NCI-H526 (cell line): Measurements from ENCODE around the gene PODXL2.
"Not testable (repeated sequence)": the region's sequence is repeated elsewhere in the genome, so short reads cannot be mapped to it uniquely, and the experiment has no call there.

Experiments used
- DNase-seq, 2 experiments: peaks; one replicate each; lab custom pipeline; 2025; lab: John Stamatoyannopoulos, UW

PODXL2 gene

GRCh38 chr3:127628788-127629466 lies at the start of gene PODXL2:
Gene PODXL2 (plus strand): TSS chr3:127629185. CDS start chr3:127629220, 35 bp downstream.
- DNase-seq = peak; percentile 11 to 94

- DNase-seq = no peak
Measured at GRCh38 chr3:127580327-127581060, 48.5 kb upstream of the PODXL2 start.

- no peak for DNase-seq
Measured at GRCh38 chr3:127584734-127585133, 44.3 kb upstream of the PODXL2 start.

GRCh38 chr3:127585163-127585812 lies 43.7 kb upstream of the PODXL2 start:
- no peak for DNase-seq

GRCh38 chr3:127585813-127586413 lies 43.1 kb upstream of the PODXL2 start:
- DNase-seq = no peak

- DNase-seq = no peak
Measured at GRCh38 chr3:127587876-127588275, 41.1 kb upstream of the PODXL2 start.

- DNase-seq = peak in 1 of 2 experiments; percentile 53
Measured at GRCh38 chr3:127588806-127589577, 40.0 kb upstream of the PODXL2 start.

GRCh38 chr3:127589600-127590281 lies 39.2 kb upstream of the PODXL2 start:
- DNase-seq = peak; percentile 30 to 53

GRCh38 chr3:127590282-127590592 lies 38.7 kb upstream of the PODXL2 start:
- DNase-seq = peak in 1 of 2 experiments; percentile 77

- peak; percentile 100 for DNase-seq
Measured at GRCh38 chr3:127590593-127591465, 38.2 kb upstream of the PODXL2 start, which contains the start of gene TPRA1. Gene TPRA1 (minus strand): TSS chr3:127590733. CDS start chr3:127580146, 10,587 bp downstream.

GRCh38 chr3:127593178-127593577 lies 35.8 kb upstream of the PODXL2 start:
- DNase-seq = no peak

GRCh38 chr3:127595303-127595702 lies 33.7 kb upstream of the PODXL2 start:
- no peak for DNase-seq

- DNase-seq = no peak
Measured at GRCh38 chr3:127597020-127597771, 31.8 kb upstream of the PODXL2 start.

- peak in 1 of 2 experiments; percentile 49 for DNase-seq
Measured at GRCh38 chr3:127598841-127599570, 30.0 kb upstream of the PODXL2 start.

GRCh38 chr3:127600749-127601456 lies 28.1 kb upstream of the PODXL2 start:
- DNase-seq = peak in 1 of 2 experiments; percentile 25

GRCh38 chr3:127604035-127604434 lies 24.9 kb upstream of the PODXL2 start:
- DNase-seq = no peak

- DNase-seq = no peak
Measured at GRCh38 chr3:127604546-127605165, 24.3 kb upstream of the PODXL2 start.

GRCh38 chr3:127605547-127605946 lies 23.4 kb upstream of the PODXL2 start:
- DNase-seq = not testable (repeated sequence)
